ENCODE measurements around the gene ATF3.
"Not testable (repeated sequence)": the region's sequence is repeated elsewhere in the genome, so short reads cannot be mapped to it uniquely, and the experiment has no call there.

ATF3 gene

DNA sequence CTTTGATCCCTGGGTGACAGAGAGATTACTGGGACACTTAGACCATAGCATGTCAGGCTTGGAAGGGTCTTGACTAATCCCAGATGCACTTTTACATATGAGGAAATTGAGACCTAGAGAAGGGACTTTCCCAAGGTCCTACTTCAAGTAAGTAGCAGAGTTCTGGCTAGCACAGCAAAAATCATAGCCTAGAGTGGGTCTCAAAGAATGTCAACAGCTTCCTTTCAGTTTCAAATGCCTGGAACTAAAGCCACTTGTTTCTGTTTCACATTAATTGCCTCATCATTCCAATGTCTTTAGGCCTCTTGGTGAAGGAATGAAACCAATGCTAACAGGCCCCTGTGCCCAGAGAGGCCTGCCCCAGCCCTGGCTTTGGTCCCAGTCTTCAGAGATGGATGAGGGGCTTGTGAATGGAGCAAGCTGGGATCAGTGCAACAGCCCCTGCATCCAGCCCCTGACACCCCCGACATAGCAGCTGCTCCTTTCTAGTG lies 26.6 kb downstream of the ATF3 start:
- no peak for DNase-seq (ENCODE audit: insufficient read length)
- peak; percentile 53 for FAIRE-seq
- no peak for TF ChIP-seq POLR2A (IDR thresholded peaks at IDR 0.05; ENCODE audit: low read depth, low read length)

DNA sequence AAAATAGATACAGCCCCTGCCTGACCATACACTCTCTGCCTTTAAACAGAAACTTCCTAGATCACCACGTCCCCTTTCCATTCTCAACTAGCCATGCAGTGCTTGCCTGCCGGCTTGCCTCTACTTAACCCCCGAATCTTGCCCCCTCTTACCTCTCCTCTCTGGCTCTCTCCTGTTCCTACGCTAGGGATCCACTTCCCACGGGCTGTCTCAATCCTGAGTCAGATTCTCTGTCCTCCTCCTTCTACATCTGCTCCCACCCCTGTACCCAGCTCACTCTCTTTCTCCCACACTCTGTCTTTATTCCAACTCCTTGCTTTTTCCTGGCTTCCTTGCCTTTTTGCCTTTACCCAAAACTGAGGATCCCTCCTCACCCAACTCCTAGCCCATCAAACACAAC lies 29.3 kb downstream of the ATF3 start:
- FAIRE-seq (no peak), DNase-seq (ENCODE audit: insufficient read length) (no peak)
- TF ChIP-seq POLR2A (IDR thresholded peaks at IDR 0.05; ENCODE audit: low read depth, low read length), result no peak
- TF ChIP-seq TAF1 (IDR thresholded peaks at IDR 0.05; ENCODE audit: borderline replicate concordance, low read depth, low read length), result no peak
- TF ChIP-seq POLR2AphosphoS5 (IDR thresholded peaks at IDR 0.05; ENCODE audit: low read depth, low read length), result no peak

DNA sequence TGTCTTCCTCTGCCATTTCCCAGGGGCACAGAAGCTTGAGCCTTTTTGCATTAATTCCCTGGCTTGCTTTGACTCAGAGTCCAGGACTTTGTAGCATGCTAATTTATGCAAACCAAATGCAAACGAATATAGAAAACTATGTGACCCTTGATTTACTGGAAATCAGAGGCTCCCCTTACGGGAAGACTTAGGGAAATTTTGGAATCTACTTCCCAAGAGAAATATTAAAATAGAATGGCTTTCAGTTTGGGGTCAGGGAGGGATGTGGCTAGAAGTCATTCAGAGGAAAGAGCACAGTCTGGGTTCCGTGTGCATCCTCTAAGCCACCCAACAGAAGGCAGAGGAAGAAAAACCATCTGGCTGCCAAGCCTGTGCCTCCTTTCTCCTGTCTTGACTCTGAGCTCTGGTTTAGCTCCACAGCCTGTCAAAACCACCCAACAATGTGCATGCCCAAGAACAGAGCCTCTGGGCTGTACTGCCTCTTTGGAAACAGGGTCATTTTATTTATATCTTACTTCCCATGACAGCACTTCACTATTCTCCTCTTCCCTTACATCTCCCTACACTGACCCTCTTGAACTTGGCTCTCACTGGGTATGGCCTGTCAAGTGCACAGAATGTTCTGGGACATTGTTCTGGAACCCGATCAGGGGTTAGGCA lies 30.1 kb downstream of the ATF3 start:
- FAIRE-seq, result no peak
- TF ChIP-seq POLR2AphosphoS5 (IDR thresholded peaks at IDR 0.05; ENCODE audit: low read depth, low read length) (no peak), POLR2A (IDR thresholded peaks at IDR 0.05; ENCODE audit: low read depth, low read length) (no peak), TAF1 (IDR thresholded peaks at IDR 0.05; ENCODE audit: borderline replicate concordance, low read depth, low read length) (no peak)
- no peak for DNase-seq (ENCODE audit: insufficient read length)

DNA sequence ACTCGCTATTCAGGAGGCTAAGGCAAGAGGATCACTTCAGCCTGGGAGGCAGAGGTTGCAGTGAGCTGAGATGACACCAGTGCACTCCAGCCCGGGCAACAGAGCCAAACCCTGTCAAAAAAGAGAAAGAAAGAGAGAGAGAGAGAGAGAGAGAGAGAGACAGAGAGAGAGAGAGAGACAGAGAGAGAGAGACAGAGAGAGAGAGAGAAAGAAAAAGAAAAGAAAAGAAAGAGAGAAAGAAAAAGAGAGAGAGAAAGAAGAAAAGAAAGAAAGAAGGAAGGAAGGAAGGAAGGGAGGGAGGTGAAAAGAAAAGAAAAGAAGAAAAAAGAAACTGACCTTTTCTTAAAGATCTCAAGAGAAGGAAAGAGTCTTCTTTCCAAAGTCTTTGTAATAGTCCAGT lies 31.0 kb downstream of the ATF3 start:
- not testable (repeated sequence) for FAIRE-seq; DNase-seq (ENCODE audit: insufficient read length)

DNA sequence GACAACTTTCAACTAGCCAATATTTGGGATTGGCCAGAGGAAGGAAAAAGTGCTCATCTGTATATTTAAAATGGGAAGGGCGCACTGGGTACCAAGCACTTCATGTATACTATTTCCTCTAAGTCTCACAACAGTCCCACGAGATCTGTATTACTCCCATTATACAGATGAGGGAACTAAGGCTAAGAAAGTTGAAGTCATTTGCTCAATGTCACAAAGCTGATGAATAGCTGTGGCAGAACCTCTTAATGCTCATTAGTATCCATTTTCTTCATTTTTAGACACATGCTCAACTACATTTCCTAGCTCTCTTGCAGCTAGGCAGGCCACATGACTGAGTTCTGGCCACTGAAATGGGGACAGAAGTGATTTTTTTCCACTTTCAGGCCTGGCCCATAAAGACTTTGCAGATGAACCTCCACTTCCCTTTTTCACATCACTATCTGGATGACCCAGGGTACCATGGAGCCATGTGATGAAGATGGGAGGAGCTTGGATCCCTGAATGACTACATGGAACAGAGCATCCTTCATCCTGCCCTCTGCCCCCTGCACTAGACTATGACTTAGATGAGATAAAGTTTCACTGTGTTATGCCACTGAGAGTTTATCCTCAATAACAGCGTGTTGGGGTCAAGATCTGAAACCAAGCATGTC lies 31.8 kb downstream of the ATF3 start:
- DNase-seq (ENCODE audit: insufficient read length) (no peak), FAIRE-seq (no peak)

DNA sequence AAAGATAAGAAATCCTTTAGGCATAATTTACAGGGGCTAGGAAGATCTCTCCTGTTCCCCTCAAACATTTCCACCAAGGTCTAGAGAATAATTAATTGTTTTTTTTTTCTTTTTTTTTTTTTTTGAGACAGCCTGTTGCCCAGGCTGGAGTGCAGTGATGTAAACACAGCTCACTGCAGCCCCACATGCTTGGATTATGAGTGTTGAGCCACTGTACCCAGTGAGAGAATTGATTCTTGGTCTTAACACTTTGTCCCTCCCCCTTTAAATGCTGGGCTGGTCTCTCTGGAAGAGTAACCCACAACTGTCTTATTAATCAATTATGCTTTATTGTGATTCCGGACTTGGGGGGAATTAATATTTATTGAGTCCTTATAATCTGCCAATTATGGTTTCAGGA lies 33.4 kb downstream of the ATF3 start:
- FAIRE-seq (no peak), DNase-seq (ENCODE audit: insufficient read length) (no peak)
- TF ChIP-seq POLR2AphosphoS5 (IDR thresholded peaks at IDR 0.05; ENCODE audit: low read depth, low read length) (no peak), POLR2A (IDR thresholded peaks at IDR 0.05; ENCODE audit: low read depth, low read length) (no peak), TAF1 (IDR thresholded peaks at IDR 0.05; ENCODE audit: borderline replicate concordance, low read depth, low read length) (no peak)

More for the DNA sequence above, 31.8 kb downstream of the ATF3 start:
- TF ChIP-seq POLR2AphosphoS5 (IDR thresholded peaks at IDR 0.05; ENCODE audit: low read depth, low read length), result no peak
- no peak for TF ChIP-seq TAF1 (IDR thresholded peaks at IDR 0.05; ENCODE audit: borderline replicate concordance, low read depth, low read length)
- TF ChIP-seq POLR2A (IDR thresholded peaks at IDR 0.05; ENCODE audit: low read depth, low read length), result no peak

DNA sequence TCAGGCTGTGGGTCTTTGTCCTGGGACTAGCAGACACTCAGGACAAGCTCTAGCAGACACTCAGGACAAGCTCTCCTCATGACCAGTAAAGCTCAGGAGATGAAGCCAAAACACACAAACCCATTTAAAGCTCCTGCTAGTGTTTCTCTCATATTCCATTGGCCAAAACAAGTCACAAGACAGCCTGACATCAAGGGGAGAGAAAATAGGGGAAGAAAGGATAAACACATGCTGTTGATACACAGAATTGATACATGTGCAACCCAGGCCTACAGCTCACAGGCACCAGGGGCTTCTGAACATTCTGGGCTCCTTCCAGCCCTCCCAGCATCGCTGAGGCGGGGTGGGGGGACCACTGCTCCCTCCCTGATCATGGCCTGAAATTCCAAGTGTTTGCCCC lies 35.3 kb downstream of the ATF3 start:
- FAIRE-seq (no peak), DNase-seq (ENCODE audit: insufficient read length) (no peak)
- TF ChIP-seq POLR2AphosphoS5 (IDR thresholded peaks at IDR 0.05; ENCODE audit: low read depth, low read length), result no peak
- TF ChIP-seq POLR2A (IDR thresholded peaks at IDR 0.05; ENCODE audit: low read depth, low read length), result no peak
- TF ChIP-seq TAF1 (IDR thresholded peaks at IDR 0.05; ENCODE audit: borderline replicate concordance, low read depth, low read length), result no peak

DNA sequence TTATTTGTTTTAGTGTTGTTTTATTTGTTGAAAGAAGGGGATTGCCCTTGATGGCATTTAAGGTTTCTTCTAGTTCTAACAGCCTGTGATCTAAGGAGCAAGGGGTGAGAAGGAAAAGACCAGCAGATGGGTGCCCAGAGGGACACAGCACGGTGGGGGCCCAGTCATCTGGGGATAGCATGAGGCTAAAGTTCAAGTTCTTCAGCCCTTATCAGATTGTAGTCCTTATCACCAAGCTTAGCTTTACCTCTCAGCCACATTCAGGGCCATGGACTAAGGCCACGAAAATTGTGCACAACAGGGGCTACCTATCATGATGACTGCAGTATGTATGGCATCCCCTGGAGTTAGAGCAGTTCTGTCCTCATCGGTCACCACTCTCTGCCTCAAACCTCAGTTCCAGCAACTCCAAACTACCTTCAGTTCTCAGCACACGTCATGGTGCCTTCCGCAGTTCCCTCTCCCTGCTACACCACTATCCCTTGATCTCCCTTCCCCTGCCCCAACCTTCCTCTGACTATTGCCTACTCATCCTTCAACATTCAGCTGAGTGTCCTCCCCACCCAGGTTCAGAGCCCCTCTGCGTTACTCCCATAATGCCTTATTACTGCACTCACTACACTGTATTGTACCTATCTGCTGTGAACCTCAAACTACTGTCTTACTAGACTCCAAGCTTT lies 36.4 kb downstream of the ATF3 start:
- TF ChIP-seq TAF1 (IDR thresholded peaks at IDR 0.05; ENCODE audit: borderline replicate concordance, low read depth, low read length), result no peak
- TF ChIP-seq POLR2A (IDR thresholded peaks at IDR 0.05; ENCODE audit: low read depth, low read length), result no peak
- no peak for TF ChIP-seq POLR2AphosphoS5 (IDR thresholded peaks at IDR 0.05; ENCODE audit: low read depth, low read length)
- no peak for DNase-seq (ENCODE audit: insufficient read length)
- FAIRE-seq, result peak; percentile 17

DNA sequence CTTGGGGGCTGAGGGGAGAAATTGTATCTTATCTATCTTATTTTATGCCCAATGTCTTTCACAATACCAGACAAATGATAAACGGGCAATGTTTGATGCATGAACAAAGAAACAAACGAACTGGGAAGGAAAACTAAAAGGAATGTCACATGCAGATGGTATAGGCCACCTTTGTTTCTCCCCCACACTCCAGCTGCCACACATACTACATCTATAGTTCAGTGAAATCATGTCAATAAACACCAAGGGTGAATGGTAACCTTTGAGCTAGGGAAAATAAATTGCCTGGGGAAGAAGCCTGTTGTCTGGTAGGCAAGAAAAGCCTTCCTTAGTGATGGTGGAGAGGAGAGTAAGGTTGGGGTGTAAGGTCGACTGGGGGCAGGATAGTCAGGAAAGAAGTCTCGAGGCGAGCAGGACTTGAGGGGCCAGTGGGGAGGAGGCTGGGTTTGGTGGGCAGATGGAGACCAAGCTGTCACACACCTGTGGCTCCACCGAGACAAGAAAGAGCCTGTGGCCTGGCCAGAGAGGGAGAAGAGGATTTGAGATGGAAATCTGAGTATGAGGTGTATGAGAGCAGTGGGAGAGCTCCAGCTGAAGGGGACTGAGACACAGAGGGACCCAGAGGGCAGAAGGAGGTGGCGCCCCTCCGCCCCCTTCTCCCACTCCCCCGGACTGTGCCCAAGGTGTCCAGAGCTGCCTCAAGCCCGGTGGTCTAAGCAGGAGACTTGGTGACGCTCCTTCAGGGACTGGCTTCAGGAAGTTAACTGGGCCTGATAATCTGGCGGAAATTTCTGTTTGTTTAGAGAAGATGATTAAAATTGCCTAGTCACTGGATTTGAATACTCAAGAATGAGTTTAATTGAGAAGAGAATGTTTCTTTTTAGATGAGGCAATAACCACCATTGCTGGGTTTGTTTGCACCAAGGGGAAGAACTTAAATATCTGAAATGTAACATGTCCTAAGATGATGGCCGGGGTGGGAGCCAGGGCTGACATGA lies 37.3 kb downstream of the ATF3 start:
- DNase-seq (ENCODE audit: insufficient read length) (no peak), FAIRE-seq (no peak)
- TF ChIP-seq TAF1 (IDR thresholded peaks at IDR 0.05; ENCODE audit: borderline replicate concordance, low read depth, low read length), result no peak
- TF ChIP-seq POLR2AphosphoS5 (IDR thresholded peaks at IDR 0.05; ENCODE audit: low read depth, low read length), result no peak
- TF ChIP-seq POLR2A (IDR thresholded peaks at IDR 0.05; ENCODE audit: low read depth, low read length), result no peak

DNA sequence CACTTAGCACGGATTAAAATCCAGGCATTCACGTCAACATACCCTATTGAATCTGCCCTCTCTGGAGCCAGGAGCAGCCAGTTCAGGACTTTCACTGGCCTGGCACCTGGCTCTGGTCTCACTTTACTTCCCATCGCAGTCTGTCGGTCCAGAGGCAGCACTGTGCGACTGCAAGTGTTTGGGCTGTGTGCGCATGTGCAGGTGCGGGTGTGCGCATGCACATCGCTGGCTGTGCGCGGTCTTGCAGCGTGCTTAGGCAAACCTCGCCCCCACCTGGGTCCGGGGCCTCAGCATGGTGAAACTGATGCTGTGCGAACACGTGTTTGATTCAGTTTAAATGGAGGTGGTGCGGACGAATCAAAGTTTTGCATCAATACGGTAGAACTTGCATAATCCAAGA lies 38.0 kb downstream of the ATF3 start:
- FAIRE-seq, result no peak
- TF ChIP-seq POLR2A (IDR thresholded peaks at IDR 0.05; ENCODE audit: low read depth, low read length), result no peak
- no peak for TF ChIP-seq TAF1 (IDR thresholded peaks at IDR 0.05; ENCODE audit: borderline replicate concordance, low read depth, low read length)
- TF ChIP-seq POLR2AphosphoS5 (IDR thresholded peaks at IDR 0.05; ENCODE audit: low read depth, low read length), result no peak
- DNase-seq (ENCODE audit: insufficient read length), result no peak

DNA sequence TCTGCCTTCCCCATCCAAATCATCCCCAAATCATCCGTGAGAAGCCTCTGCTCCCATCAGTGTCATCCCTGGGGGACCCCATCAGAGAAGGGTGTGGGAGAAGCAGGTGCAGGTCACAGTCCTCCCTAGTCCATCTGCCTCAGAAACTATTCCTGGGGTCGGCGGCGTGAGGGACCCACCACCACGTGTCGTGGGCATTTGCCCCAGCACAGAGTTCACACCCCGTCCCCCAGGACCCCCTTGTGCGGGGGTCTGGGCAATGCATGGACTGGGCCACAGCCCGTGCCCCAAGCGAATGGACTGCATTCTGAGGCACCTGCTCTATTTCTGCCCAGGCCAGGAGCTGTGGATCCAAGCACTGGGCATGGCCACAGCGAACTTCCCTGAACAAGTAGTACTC lies 38.4 kb downstream of the ATF3 start:
- no peak for FAIRE-seq
- DNase-seq (ENCODE audit: insufficient read length), result no peak
- TF ChIP-seq POLR2A (IDR thresholded peaks at IDR 0.05; ENCODE audit: low read depth, low read length), result no peak
- no peak for TF ChIP-seq POLR2AphosphoS5 (IDR thresholded peaks at IDR 0.05; ENCODE audit: low read depth, low read length)
- TF ChIP-seq TAF1 (IDR thresholded peaks at IDR 0.05; ENCODE audit: borderline replicate concordance, low read depth, low read length), result no peak
